Activated T-helper 1 cell treated with Interleukin-2 at 50 U/mL for 16 hours (primary cell): ENCODE measurements around the gene OR5K1.

Experiments
- DNase-seq: peaks from one replicate; pipeline ENCODE4 v3.0.0-alpha.2; 2020; ENCODE audit warnings: low read depth

The OR5K1 gene

DNA sequence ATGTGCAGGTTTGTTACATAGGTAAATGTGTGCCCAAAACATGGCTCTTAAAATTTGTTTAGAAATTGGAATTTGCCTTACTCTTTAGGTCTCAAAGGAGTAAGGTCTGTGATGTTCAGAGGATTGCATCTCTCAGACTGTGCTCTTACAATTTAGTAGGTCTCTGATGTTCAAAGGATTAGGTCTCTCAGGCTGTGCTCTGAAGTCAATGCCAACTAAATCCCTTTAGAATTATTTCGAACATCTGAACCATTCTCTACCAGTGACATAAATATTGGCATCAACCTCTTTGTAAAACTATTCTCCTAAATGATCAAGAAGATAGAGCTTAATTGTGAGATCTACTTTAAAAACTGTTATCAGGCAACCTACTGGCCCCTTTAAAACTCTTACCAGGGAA is at the start of gene OR5K1:
Gene OR5K1, plus strand, starts transcription at position 301 of the 400 bp plus-strand sequence. CDS start 6,376 bp downstream, outside the sequence.
- DNase-seq: no peak

DNA sequence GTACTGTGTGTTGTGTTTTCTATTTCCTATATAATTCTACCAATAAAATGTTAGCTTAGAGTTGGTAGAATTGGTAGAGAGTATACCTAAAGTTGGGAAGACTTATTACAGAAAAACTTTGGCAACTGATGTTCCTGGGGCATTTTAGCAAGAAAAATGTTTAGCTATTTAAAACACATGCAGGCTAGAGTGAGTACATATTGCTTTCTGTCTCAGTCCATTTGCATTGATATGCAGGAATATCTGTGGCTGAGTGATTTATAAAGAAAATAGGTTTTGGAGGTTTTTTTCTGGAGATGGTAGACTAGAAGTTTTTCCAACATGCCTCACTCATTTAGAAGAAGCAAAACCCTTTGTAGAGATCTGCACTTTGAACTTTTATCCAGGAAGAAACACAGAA is 30.4 kb upstream of the OR5K1 start:
- DNase-seq: no peak

DNA sequence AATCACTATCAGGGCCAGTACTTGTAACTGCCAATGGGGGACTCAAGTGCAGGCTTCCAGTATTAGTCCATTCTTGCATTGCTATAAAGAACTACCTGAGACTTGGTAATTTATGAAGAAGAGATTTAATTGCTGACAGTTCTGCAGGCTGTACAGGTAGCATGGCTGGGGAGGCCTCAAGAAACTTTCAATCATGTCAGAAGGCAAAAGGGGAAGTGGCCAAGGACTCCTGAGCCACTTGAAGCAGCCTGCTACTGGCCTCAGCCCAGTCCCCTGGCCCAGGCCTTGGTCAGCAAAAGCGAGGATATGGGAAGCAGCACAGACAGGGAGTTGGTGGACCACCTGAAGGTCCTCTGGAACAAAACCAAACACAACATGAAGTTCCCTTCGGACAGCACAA is 29.2 kb upstream of the OR5K1 start:
- no peak for DNase-seq

GRCh38 chr3:98434412-98434811 is 28.6 kb upstream of the OR5K1 start:
- DNase-seq: no peak

DNA sequence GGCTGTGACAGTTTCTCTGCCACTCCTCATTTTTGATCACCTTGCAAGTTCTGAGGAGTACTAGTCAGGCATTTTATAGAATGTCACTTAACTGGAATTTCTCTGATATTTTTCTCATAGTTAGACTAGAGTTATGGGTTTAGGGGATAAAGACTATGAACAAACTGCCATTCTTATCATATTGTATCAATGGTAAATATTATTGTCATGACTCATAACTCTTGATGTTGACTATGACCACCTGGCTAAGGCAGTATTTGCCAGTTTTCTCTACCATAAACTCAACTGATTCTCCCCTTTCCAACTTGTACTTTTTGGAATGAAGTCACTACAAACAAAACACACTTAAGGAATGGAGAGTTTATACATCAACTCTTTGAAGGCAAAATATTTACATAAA is 22.7 kb upstream of the OR5K1 start:
- DNase-seq: no peak

DNA sequence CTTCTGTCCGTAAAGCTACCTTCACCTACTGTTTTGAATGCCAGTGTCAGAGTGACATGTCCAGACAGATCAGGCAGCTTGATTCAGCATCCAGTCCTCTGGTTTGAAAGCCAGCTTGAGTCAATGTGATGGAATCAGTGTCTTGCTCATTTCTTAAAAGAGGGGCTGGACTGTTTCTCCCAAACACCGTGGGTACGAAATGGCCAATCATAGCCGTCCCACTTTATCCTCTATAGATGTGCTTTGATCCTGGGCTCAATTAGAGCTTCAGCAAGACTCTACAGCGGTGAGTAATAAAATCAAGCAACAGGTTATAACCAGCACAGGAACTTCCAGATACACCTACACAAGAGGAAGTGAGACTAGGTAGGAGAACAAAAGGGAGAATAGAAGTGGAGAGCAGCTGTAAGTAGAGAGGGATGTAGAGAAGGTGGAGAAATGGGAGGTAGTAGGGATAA is 17.0 kb upstream of the OR5K1 start:
- no peak for DNase-seq

- no peak for DNase-seq
These were observed 13.3 kb upstream of the OR5K1 start for GRCh38 chr3:98449606-98450193.

DNA sequence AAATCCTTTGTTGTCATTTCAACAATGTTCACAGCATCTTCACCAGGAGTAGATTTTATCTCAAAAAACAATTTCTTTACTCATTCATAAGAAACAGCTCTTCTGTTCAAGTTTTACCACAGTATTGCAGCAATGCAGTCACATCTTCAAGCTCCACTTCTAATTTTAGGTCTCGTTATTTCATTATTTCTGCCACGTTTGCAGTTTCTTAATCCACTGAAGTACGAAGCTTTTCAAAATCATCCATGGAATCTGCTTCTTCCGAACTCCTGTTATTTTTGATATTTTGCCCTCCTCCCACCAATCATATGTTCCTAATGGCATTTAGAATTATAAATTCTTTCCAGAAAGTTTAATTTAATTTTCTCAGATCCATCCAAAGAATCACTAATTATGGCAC is 12.6 kb upstream of the OR5K1 start:
- DNase-seq: no peak

DNA sequence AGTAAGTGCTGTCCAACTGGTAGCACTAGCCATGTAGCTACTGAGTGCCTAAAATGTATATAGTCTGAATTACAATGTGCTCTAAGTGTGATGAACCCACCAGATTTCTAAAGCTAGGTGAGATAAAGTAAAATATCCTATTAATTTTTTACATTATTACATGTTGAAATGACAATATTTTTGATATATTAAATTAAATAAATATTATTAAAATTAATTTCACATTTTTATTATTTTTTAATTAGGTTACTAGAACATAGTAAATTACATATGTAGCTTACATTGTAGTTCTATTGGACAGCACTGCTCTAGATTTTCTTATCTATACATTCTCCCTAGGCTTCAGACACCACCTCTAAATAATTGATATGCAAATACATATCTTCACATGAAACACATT is 9.2 kb upstream of the OR5K1 start:
- no peak for DNase-seq

DNA sequence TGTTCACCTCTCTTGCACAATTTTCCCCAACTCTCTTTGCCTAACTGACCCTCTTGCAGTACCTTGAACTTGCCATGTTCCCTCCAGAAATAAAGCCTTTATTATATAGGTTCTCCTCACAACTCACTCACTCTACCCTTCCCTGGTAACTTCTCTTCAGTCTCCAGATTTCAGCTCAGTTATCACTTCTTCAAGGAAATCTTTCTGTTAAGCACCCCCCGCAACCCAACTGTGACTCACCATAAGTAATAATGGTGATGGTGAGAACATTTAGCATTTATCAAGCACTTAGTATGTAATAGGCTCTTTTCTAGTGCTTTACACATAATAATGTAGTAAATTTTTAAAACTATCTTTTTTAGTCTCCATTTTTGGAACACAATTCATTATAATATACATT is 8.1 kb upstream of the OR5K1 start:
- DNase-seq: no peak

- no peak for DNase-seq
These were observed 5.5 kb upstream of the OR5K1 start for GRCh38 chr3:98457543-98457942.

GRCh38 chr3:98460220-98460619 is 2.8 kb upstream of the OR5K1 start:
- DNase-seq: no peak

- no peak for DNase-seq
These were observed 19.9 kb downstream of the OR5K1 start for GRCh38 chr3:98482717-98483482.

- no peak for DNase-seq
These were observed 20.6 kb downstream of the OR5K1 start for GRCh38 chr3:98483626-98484025.

DNA sequence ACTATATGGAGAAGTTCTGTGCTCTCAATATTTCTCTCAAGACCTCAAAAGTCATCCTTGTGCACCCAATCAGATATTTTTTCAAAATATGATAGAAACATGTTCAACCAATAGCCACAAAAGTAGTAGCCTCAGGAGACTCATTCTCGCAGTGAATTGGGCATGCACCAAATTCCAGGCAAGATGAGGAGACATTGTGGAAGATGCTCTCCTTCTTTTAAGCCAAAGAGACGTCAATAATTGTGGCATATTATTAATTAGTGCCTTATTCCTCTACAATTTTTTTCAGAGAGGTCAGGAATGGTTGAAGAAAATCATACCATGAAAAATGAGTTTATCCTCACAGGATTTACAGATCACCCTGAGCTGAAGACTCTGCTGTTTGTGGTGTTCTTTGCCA is 34.4 kb downstream of the OR5K1 start, which contains the start of gene OR5K2:
Gene OR5K2, plus strand, starts transcription at position 301 of the 400 bp plus-strand sequence. Its CDS starts 0 bp downstream, at position 301.
- no peak for DNase-seq

DNA sequence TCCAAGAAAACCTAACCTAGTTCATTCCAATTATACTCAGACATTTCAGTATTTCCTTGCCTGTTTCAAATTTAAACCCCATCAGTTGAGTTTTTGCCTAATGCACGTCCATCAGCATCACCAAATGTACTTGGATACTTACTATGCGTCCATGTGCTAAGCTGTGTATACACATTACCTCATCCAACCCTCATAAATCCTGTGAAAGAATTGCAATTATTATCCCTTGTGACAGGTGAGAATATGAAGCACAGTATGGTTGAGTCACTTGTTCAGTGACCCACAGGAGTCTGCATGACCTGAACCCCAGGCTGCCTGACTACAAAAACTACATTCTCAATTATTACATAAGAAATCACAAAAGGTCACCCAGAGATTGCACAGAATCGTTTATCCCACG is 37.0 kb downstream of the OR5K1 start:
- DNase-seq: no peak

- DNase-seq: no peak
These were observed 38.3 kb downstream of the OR5K1 start for GRCh38 chr3:98501270-98501669.

DNA sequence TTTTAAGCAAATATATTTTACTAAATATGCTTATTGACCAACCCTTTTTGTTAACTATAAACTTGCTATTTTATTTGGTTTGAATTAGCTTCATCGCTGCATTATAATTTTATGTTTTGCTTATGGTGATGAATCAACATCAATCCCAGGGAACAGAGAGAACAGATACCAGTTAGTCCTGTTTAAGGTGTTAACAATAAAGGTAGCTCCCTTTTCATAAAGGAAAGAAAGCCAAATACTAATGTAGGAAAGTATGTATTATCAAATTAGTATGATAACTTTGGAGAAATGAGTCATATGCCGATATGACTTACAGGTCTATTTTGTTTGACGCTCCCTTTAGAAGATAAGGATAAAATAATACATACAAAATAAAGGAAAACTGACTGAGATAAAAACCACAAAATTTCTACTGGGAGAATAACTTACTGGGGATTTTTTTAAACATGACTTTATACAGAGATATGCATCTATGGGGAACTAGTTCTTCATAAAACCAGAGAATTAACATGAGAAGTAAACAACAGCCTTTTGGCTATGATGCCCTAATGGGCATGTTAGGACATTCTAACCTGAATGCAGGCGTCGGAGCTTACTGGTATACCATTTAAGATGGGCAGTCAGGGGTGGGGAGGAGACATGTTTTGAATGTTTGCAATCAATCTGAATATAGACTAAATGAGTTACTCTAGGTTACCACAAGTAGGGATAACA is 39.0 kb downstream of the OR5K1 start:
- DNase-seq: no peak

DNA sequence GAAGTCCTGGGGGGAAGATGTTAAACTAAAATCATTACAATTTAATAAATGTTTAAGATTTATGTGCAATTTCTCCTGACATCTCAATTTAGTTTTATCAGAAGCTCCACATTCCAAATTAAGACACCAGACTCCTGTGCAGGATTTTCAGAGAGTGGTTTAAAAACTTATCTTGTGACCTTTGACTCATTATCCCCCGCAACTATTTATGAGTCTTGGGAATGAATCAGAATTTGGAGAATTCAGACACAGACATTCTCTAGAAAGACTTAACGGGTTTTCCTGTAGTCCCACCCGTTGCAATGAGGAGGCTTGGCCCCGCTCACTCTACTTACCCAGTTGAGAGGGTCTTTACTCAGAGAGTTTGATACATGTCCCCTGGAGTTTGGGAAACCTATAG is 41.5 kb downstream of the OR5K1 start:
- no peak for DNase-seq

DNA sequence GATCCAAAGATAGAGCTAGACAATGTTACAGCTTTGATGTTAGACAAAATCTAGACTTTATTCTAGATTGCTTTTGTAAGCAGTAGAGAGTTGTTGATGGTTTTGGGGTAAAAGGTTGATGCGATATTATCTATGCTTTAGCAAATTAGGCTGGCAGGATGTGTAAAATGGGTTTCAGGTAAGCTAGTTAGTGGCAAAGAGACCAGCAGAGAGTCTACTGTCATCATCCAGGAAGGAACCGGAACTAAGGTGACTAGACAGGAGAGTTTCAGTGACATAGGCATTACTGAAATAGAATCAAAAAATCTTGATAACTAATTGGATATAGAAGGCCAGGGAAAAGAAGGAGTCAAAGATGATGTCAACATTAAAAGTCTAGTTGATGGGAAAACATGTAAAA is 45.6 kb downstream of the OR5K1 start:
- no peak for DNase-seq

DNA sequence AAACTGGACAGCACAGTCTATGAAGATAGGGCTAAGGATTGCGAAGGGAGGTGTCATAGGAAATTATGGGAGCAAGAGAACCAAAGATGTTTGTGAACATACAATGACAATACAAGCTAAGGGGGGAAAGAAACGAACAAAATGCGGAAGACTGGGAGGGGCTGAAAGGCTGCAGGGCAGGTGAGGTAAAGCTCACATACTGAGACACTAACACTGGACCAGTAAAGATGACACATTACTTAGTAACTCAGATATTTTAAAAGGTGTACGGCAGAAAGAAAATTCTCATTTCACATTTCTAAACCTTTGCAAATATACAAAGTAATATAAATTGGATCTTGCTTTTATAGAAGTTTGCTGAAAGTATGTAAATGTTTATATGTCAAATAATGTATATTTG is 49.6 kb downstream of the OR5K1 start:
- DNase-seq: no peak

GRCh38 chr3:98513091-98513511 is 50.1 kb downstream of the OR5K1 start:
- DNase-seq: no peak

- DNase-seq: no peak
These were observed 50.7 kb downstream of the OR5K1 start for GRCh38 chr3:98513736-98514135.
